ENCODE measurements around the gene VWC2.
A peak's percentile ranks its signal among the peaks of the same experiment; 100 is the strongest.

VWC2 gene

GRCh38 chr7:49852619-49853462 lies 79.4 kb downstream of the VWC2 start:
- DNase-seq, result peak; percentile 89 to 95

GRCh38 chr7:49855281-49855980 lies 82.0 kb downstream of the VWC2 start:
- DNase-seq, result no peak

GRCh38 chr7:49860293-49860692 lies 86.9 kb downstream of the VWC2 start:
- DNase-seq, result no peak

GRCh38 chr7:49866076-49866735 lies 92.8 kb downstream of the VWC2 start:
- DNase-seq, result no peak

GRCh38 chr7:49866910-49867309 lies 93.5 kb downstream of the VWC2 start:
- DNase-seq, result no peak

GRCh38 chr7:49873420-49873819 lies 100.0 kb downstream of the VWC2 start:
- no peak for DNase-seq

- no peak for DNase-seq
Measured at GRCh38 chr7:49875336-49875735, 101.9 kb downstream of the VWC2 start.

GRCh38 chr7:49876202-49876601 lies 102.8 kb downstream of the VWC2 start:
- DNase-seq, result no peak

GRCh38 chr7:49878089-49878488 lies 104.7 kb downstream of the VWC2 start:
- DNase-seq, result no peak

GRCh38 chr7:49878627-49879026 lies 105.2 kb downstream of the VWC2 start:
- no peak for DNase-seq

- DNase-seq, result no peak
Measured at GRCh38 chr7:49883933-49884332, 110.5 kb downstream of the VWC2 start.

- no peak for DNase-seq
Measured at GRCh38 chr7:49885593-49886285, 112.3 kb downstream of the VWC2 start.

GRCh38 chr7:49892481-49892880 lies 119.0 kb downstream of the VWC2 start:
- DNase-seq, result no peak

- DNase-seq, result no peak
Measured at GRCh38 chr7:49893131-49893530, 119.7 kb downstream of the VWC2 start.

- DNase-seq, result no peak
Measured at GRCh38 chr7:49894543-49894942, 121.1 kb downstream of the VWC2 start.

- no peak for DNase-seq
Measured at GRCh38 chr7:49911909-49912308, 138.5 kb downstream of the VWC2 start.

GRCh38 chr7:49926720-49927119 lies 153.3 kb downstream of the VWC2 start:
- no peak for DNase-seq

- no peak for DNase-seq
Measured at GRCh38 chr7:49927631-49928030, 154.2 kb downstream of the VWC2 start.

- no peak for DNase-seq
Measured at GRCh38 chr7:49928787-49929186, 155.3 kb downstream of the VWC2 start.

- no peak for DNase-seq
Measured at GRCh38 chr7:49931627-49932026, 158.2 kb downstream of the VWC2 start.

GRCh38 chr7:49937608-49938007 lies 164.2 kb downstream of the VWC2 start:
- no peak for DNase-seq

Data from Kasumi-1 (cell line).